Stimulated activated naive B cell treated with anti-CD40 and anti-IgM and Interleukin-4, amounts not matched to agents 10 μg/mL and 1 μg/mL and 100 μg/mL, for 72 hours (primary cell): ENCODE measurements around the gene IL1RAPL1.

Experiments
- ATAC-seq, 2 donors: fragments of 150-1000 bp; cut with Tn5 transposase; replicated peaks; 2 replicates each; pipeline ENCODE4 v1.10.0; 2021; ENCODE audit warnings: moderate library complexity in 1 of 2
- DNase-seq: peaks from one replicate; pipeline ENCODE4 v3.0.0; 2021
- H3K27ac Mint-ChIP-seq: one replicate; pipeline ENCODE4 v1.8.0; 2022; ENCODE audit warnings: mild to moderate bottlenecking, mixed read lengths
- H3K27me3 Mint-ChIP-seq, 2 donors: one replicate each; pipeline ENCODE4 v1.8.0; 2022; ENCODE audit warnings: mixed read lengths in 2 of 2
- H3K36me3 Mint-ChIP-seq, 2 donors: one replicate each; pipeline ENCODE4 v1.8.0; 2022; ENCODE audit warnings: mixed read lengths in 2 of 2, mild to moderate bottlenecking in 1 of 2
- H3K4me1 Mint-ChIP-seq, 2 donors: one replicate each; pipeline ENCODE4 v1.8.0; 2022; ENCODE audit warnings: mixed read lengths in 2 of 2, mild to moderate bottlenecking in 1 of 2
- H3K4me3 Mint-ChIP-seq, 2 donors: one replicate each; pipeline ENCODE4 v1.8.0; 2022; ENCODE audit warnings: mild to moderate bottlenecking in 2 of 2, mixed read lengths in 2 of 2, moderate library complexity in 1 of 2
- H3K9me3 Mint-ChIP-seq, 2 donors: one replicate each; pipeline ENCODE4 v1.8.0; 2022; ENCODE audit warnings: mixed read lengths in 2 of 2, mild to moderate bottlenecking in 1 of 2

Gene IL1RAPL1

DNA sequence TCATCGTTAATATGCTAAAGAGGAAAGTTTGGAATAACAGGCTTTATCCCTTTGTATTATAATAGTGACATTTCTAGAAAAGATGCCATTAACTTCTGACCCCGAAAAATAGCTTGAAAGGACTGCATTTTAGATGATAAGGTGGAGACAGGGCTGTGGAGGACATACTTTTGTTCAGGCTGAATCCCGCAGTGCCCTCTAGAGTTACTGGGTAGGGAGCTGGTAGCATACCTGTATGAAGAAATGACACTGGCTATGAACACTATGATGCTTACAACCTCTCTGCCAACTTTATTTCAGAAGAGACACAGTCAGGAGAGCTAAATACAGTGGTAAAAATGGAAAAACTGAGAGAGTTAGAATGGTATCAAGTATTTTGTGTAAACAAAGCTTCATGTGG is 8.1 kb downstream of the IL1RAPL1 start:
- no peaks in the 10 kb centered on the region for H3K4me1 Mint-ChIP-seq
- no peaks in the 10 kb centered on the region for H3K9me3 Mint-ChIP-seq
- DNase-seq (no peak), ATAC-seq (no peak)
- no peaks in the 10 kb centered on the region for H3K27me3 Mint-ChIP-seq
- no peak overlapping the region for H3K27ac Mint-ChIP-seq
- H3K36me3 Mint-ChIP-seq, result no peaks in the 10 kb centered on the region
- H3K4me3 Mint-ChIP-seq, result no peak overlapping the region

DNA sequence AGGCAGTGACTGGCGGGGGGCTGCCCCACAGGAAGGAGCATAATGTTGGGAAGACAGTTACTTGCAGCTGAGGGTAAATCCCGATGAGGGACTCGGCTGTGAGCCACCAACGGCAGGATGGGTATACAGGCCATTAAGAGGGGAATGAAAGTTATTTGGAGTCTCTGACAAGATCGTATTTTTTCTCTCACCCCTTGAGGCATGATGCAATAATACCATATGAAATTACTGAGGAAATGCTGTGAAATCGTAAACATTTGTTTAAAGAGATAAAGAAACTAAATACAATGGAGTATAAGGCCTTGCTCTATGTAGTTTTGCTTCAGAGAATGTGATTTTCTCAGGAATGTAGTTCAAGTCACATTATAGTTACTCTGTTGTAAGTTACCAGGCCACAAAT is 12.7 kb downstream of the IL1RAPL1 start:
- Mint-ChIP-seq H3K4me1 (no peaks in the 10 kb centered on the region), H3K4me3 (no peak overlapping the region), H3K36me3 (no peaks in the 10 kb centered on the region), H3K27me3 (no peaks in the 10 kb centered on the region), H3K9me3 (no peaks in the 10 kb centered on the region), H3K27ac (no peak overlapping the region)
- DNase-seq (no peak), ATAC-seq (no peak)

DNA sequence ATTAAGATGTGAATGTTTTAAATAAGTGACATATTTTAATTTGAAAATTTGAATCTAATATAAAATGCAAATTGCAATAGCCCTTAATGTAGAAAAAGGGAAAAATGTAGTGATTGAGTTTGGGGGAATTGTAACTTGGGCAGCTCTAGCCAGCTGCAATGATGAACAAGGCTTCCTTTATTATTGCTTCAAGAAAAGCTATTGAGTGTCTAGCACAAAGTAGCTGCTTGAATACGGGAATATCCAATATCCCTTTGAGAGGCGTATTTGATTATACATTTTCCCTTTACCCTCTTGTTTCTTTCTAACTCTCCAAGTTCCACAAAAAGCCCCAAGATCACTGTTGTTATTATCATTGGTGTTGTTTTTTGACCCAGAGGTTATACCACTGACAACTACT is 21.8 kb downstream of the IL1RAPL1 start:
- Mint-ChIP-seq H3K4me3 (no peak overlapping the region), H3K27me3 (no peaks in the 10 kb centered on the region), H3K9me3 (peaks cover 2 to 3% of the 10 kb centered on the region in 2 donors), H3K36me3 (no peaks in the 10 kb centered on the region), H3K27ac (no peak overlapping the region), H3K4me1 (no peaks in the 10 kb centered on the region)
- ATAC-seq (no peak), DNase-seq (no peak)

DNA sequence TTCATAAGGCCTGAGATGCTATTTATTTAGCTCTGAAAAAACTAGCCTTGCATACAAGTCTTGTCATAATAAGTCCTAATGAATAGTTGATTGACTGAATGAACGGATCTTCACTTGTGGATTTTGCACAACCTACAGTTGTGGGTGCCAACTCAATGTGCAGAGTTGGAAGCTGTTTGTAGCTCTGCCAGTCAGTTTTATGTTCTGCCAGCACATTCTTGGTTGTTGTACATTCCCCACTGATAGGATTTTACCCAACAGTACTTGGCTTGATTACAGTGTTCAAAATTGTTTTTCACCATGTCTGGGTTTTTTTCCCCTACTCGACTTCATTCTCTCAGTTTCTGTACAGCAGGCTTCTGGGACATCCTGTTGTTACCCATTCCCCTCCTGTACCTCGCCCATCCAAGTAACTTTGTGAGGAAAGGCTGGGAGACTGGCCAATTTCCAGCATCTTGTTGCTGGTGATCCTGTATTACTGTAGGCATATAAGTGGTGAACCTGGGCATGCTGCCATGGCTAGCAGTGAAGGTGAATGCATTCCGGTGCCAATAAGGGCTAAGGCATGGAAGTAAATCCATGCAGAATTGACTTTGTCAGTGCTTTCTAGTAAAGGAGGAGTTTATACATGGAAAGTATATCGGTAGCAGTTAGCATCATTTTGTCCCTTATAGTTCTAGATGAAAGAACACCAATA is 22.8 kb downstream of the IL1RAPL1 start:
- Mint-ChIP-seq H3K27ac (no peak overlapping the region), H3K36me3 (no peaks in the 10 kb centered on the region), H3K27me3 (no peaks in the 10 kb centered on the region), H3K4me1 (no peaks in the 10 kb centered on the region), H3K4me3 (no peak overlapping the region), H3K9me3 (peaks cover 2 to 3% of the 10 kb centered on the region in 2 donors)
- DNase-seq (no peak), ATAC-seq (no peak)

DNA sequence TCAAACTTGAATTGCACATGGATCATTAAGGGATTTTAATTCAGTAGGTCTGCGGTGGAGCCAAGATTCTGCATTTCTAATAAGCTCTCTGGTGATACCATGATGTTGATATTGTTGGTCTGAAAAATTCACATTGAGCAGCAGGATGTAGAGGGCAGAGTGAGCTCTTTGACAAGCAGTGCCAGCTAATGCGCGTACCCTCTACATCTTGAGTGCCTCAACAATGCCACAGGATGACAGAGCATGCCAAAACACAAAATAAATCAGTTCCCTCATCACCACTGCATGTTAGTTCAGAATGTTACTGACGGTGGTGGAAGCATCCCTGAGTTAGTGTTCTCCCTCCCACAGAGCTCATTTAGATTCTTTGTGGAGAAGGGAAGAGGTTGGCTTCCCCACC is 23.5 kb downstream of the IL1RAPL1 start:
- Mint-ChIP-seq H3K4me1 (no peaks in the 10 kb centered on the region), H3K9me3 (no peaks in the 10 kb centered on the region), H3K27ac (no peak overlapping the region), H3K36me3 (no peaks in the 10 kb centered on the region), H3K27me3 (no peaks in the 10 kb centered on the region), H3K4me3 (no peak overlapping the region)
- ATAC-seq (no peak), DNase-seq (no peak)

DNA sequence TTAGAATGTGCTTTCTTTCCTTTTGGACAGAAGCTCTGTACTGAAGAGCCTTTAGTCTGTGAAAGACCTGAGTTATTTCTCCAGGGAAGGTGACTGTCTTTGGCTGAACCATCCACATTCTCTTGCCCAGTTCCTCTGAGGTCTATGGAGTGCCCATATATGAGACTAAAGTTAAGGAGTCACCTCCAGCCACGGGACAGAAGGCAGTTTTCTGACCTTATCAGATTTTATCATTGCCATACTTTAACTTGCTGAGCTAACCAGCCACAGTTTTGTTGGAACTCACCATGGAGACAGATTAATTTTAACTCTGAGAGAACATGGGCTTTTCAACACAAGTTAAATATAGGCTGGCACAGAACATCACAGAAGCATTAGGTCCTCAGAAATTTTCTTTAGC is 26.3 kb downstream of the IL1RAPL1 start:
- ATAC-seq (no peak), DNase-seq (no peak)
- no peaks in the 10 kb centered on the region for H3K27me3 Mint-ChIP-seq

DNA sequence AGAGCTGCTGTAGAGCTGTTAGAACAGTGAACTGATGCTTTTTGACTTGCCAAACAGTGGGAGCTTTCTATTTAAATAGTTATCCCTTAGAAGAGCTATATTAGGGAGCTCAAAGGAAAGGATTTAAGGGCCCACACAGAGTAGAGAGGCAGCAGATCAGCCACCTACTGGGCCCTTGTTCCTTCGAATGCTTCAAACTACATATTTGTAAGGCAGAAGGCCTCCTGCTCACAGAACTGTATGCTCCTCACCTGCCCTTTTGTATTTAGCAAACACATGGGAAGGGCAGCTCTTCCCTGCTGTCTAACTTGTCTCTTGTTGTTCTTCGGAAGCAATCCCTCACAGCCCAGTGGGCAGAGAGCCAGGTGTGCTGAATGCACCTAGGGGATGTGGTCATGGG is 38.0 kb downstream of the IL1RAPL1 start:
- H3K27ac Mint-ChIP-seq, result no peak overlapping the region
- H3K36me3 Mint-ChIP-seq, result no peaks in the 10 kb centered on the region
- DNase-seq, result no peak
- peaks cover 2 to 7% of the 10 kb centered on the region in 2 donors for H3K9me3 Mint-ChIP-seq
- H3K4me3 Mint-ChIP-seq, result no peak overlapping the region
- H3K4me1 Mint-ChIP-seq, result no peaks in the 10 kb centered on the region
- no peak for ATAC-seq
- H3K27me3 Mint-ChIP-seq, result no peaks in the 10 kb centered on the region

More for the DNA sequence above, 26.3 kb downstream of the IL1RAPL1 start:
- Mint-ChIP-seq H3K4me3 (no peak overlapping the region), H3K9me3 (no peaks in the 10 kb centered on the region), H3K27ac (no peak overlapping the region), H3K36me3 (no peaks in the 10 kb centered on the region), H3K4me1 (no peaks in the 10 kb centered on the region)

DNA sequence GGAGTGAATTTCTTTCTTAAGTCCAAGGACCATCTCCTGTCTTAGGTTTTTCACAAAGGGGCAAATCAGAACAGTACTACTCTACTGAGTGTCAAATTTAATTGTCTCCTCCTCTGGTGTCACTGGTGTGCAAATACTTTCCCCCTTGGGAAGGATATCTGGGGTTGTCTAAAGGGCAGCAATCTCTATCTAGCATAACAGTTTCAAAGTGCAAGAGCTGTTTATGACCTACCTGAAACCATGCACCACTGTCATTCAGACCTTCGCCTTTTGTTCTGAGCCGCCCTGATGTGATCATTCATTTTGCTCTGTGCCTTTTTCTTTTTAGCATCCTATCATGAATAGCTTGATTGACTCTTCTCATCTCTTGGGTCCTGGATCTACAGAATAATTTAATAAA is 39.3 kb downstream of the IL1RAPL1 start:
- DNase-seq, result no peak
- Mint-ChIP-seq H3K36me3 (no peaks in the 10 kb centered on the region), H3K9me3 (no peaks in the 10 kb centered on the region), H3K27ac (no peak overlapping the region), H3K4me3 (no peak overlapping the region), H3K4me1 (no peaks in the 10 kb centered on the region), H3K27me3 (no peaks in the 10 kb centered on the region)
- no peak for ATAC-seq

DNA sequence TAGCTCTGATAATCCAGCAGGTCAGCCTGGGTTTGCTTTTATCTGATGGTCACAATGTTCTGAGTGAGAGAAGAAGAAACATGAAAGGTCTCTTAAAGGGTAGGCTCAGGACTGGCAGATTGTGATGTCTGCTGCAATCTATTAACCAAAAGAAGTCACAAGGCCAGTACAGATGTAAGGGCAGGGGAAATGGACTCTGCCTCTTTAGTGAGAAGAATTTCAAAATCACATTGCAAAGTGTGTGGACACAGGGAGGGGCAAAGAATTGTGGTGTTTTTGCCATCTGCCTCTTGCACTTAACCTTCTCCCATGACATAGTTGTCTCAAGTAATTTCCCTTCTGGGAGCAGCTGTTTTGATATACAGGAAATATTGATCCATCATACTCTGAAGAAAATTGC is 40.9 kb downstream of the IL1RAPL1 start:
- H3K27ac Mint-ChIP-seq, result no peak overlapping the region
- no peak for DNase-seq
- H3K4me3 Mint-ChIP-seq, result no peak overlapping the region
- H3K4me1 Mint-ChIP-seq, result no peaks in the 10 kb centered on the region
- no peaks in the 10 kb centered on the region for H3K27me3 Mint-ChIP-seq
- H3K9me3 Mint-ChIP-seq, result peaks cover 0 to 1% of the 10 kb centered on the region in 2 donors
- ATAC-seq, result no peak
- no peaks in the 10 kb centered on the region for H3K36me3 Mint-ChIP-seq

DNA sequence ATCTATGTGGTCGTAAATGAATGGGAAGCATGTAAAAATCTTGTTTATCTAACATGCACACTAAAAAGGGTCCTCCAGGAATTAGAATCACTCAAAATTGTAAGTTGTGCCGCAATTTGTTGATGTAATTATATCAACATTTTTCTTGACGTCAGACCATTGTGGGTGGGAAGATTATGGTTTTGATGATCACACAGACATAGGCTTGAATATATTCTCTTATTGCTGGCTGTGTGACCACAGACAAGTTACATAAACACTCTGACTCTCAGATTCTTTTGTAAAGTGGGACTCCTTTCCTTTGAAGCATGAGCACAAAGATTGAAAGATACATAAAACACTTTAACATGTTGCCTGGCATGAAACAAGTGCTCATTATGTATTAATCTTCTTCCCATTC is 51.5 kb downstream of the IL1RAPL1 start:
- H3K4me3 Mint-ChIP-seq, result no peak overlapping the region
- no peaks in the 10 kb centered on the region for H3K27me3 Mint-ChIP-seq
- no peak overlapping the region for H3K27ac Mint-ChIP-seq
- H3K36me3 Mint-ChIP-seq, result no peaks in the 10 kb centered on the region
- no peaks in the 10 kb centered on the region for H3K4me1 Mint-ChIP-seq
- ATAC-seq (no peak), DNase-seq (no peak)
- H3K9me3 Mint-ChIP-seq, result peaks cover 4% of the 10 kb centered on the region in 2 donors

DNA sequence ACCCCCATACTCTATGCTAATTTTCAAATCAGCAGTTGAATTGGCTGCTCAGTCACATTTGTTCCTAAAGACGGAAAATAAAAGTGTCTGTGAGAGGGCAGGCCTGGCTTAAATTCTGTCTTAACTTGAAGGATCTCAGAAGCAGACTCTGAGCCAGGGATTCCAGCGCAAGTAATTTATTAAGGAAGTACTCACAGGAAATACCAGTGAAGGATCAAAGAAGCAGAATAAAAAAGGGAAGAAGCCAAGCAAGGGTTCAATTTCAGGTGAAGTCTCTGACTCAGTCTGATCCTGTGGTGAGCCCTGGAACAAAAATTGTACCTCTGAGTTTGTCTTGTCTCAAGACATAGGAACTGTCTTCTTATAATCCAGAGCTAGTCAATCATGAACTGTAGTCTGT is 52.2 kb downstream of the IL1RAPL1 start:
- H3K27ac Mint-ChIP-seq, result no peak overlapping the region
- no peaks in the 10 kb centered on the region for H3K27me3 Mint-ChIP-seq
- ATAC-seq, result no peak
- no peak for DNase-seq
- H3K36me3 Mint-ChIP-seq, result no peaks in the 10 kb centered on the region
- H3K9me3 Mint-ChIP-seq, result peaks cover 4% of the 10 kb centered on the region in 2 donors
- no peak overlapping the region for H3K4me3 Mint-ChIP-seq
- no peaks in the 10 kb centered on the region for H3K4me1 Mint-ChIP-seq

DNA sequence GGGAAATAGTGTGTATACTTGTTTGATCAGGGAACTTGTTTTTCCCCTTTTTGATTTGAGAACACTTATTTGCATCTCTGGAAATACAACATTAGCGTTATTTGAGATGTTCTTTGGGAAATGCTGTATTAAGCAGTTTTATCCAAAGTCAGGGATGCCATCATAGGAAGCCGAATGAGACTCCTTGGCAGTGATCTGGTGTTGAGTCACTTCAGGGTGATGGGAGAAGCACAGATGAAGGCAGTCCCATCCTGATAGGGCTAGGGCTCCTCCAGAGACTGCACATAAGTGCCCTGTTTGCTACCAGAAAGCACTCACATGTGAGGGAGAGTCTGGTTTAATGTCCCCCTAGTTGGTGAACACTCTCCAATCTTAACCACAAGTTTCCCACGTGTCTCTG is 62.3 kb downstream of the IL1RAPL1 start:
- ATAC-seq (no peak), DNase-seq (no peak)
- H3K4me3 Mint-ChIP-seq, result no peak overlapping the region
- peaks cover 0 to 5% of the 10 kb centered on the region in 2 donors for H3K9me3 Mint-ChIP-seq
- H3K27ac Mint-ChIP-seq, result no peak overlapping the region
- no peaks in the 10 kb centered on the region for H3K4me1 Mint-ChIP-seq
- no peaks in the 10 kb centered on the region for H3K36me3 Mint-ChIP-seq
- H3K27me3 Mint-ChIP-seq, result no peaks in the 10 kb centered on the region

DNA sequence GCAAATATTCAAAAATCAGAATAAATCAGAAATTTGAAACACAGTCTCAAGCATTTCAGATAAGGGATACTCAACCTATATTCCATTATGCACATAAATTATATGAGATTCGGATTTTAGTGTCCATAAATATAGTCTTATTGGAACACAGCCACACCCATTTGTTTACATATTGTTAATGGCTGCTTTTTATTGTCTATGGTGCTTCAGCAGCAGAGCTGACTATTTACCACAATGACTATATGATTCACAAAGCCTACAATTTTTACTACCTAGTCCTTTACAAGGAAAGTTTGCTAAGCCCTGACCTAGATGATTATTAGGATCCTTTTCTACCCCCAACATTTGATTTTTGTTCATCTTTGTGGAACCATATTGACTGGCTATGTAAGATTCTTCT is 63.9 kb downstream of the IL1RAPL1 start:
- no peaks in the 10 kb centered on the region for H3K4me1 Mint-ChIP-seq
- peaks cover 0 to 5% of the 10 kb centered on the region in 2 donors for H3K9me3 Mint-ChIP-seq
- no peaks in the 10 kb centered on the region for H3K27me3 Mint-ChIP-seq
- H3K27ac Mint-ChIP-seq, result no peak overlapping the region
- ATAC-seq (no peak), DNase-seq (no peak)
- no peak overlapping the region for H3K4me3 Mint-ChIP-seq
- H3K36me3 Mint-ChIP-seq, result no peaks in the 10 kb centered on the region

DNA sequence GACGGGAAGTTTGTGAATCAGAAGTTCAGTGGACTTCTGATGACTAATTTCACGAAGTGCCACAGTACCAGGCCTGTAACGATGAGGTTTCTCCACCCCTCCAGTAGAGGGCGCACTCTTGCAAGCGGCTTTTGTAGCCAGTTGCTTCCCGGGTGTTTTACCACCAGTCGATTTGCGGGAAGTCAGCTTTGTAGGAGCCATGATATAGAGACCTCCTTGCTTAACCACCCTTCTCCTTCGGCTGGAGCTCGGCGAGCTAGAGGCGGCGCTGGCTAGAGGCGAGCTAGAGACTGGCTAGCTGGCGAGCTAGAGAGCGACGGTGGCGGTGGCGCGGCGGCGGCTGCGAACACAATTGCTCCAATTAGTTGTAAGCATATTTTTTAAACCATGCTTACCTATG is 72.0 kb downstream of the IL1RAPL1 start:
- no peaks in the 10 kb centered on the region for H3K36me3 Mint-ChIP-seq
- H3K27ac Mint-ChIP-seq, result no peak overlapping the region
- H3K4me3 Mint-ChIP-seq, result no peak overlapping the region
- H3K4me1 Mint-ChIP-seq, result no peaks in the 10 kb centered on the region
- no peaks in the 10 kb centered on the region for H3K9me3 Mint-ChIP-seq
- H3K27me3 Mint-ChIP-seq, result no peaks in the 10 kb centered on the region
- DNase-seq (no peak), ATAC-seq (no peak)

DNA sequence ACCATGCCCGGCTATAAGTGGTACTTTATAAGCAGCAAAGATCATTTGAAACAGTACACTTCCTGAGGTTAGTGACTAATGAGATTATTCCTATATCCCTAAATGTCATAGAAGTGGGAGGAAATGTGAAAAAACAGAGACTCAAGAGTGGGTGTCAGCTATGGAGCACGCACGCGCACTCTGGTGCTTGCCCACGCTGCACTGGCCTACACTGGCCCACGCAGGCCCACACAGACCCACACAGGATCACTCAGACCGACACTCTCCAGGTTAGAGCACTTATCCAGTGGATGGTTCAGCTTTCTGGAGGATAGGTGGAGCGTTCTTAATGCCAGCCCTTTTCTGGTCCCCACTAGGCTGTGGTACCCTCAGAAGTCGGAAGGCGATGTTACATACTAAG is 78.5 kb downstream of the IL1RAPL1 start:
- H3K9me3 Mint-ChIP-seq, result no peaks in the 10 kb centered on the region
- no peak for DNase-seq

DNA sequence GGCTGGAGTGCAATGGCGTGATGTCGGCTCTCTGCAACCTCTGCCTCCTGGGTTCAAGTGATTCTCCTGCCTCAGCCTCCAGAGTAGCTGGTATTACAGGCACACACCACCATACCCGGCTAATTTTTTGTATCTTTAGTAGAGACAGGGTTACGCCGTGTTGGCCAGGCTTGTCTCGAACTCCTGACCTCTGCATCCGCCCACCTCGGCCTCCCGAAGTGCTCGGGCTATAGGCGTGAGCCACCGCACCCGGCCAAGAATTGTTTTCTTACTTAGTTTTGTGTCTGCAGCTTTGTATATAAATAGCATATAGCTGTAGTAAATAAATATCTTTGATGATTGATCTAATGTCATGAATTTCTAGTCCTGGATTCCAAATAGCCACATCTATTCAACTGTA is 81.1 kb downstream of the IL1RAPL1 start:
- no peaks in the 10 kb centered on the region for H3K4me1 Mint-ChIP-seq
- no peaks in the 10 kb centered on the region for H3K9me3 Mint-ChIP-seq
- H3K27ac Mint-ChIP-seq, result no peak overlapping the region
- no peak overlapping the region for H3K4me3 Mint-ChIP-seq
- no peaks in the 10 kb centered on the region for H3K27me3 Mint-ChIP-seq
- H3K36me3 Mint-ChIP-seq, result no peaks in the 10 kb centered on the region
- no peak for DNase-seq
- ATAC-seq, result no peak

More for the DNA sequence above, 78.5 kb downstream of the IL1RAPL1 start:
- Mint-ChIP-seq H3K4me3 (no peak overlapping the region), H3K27ac (no peak overlapping the region), H3K27me3 (no peaks in the 10 kb centered on the region), H3K36me3 (no peaks in the 10 kb centered on the region), H3K4me1 (no peaks in the 10 kb centered on the region)
- no peak for ATAC-seq
